SIG-M5 treated with dmso at 0.1 percent for 504 hours (cell line): ENCODE measurements around the gene EMP3.
A peak's percentile ranks its signal among the peaks of the same experiment; 100 is the strongest.
"Not testable (repeated sequence)": the region's sequence is repeated elsewhere in the genome, so short reads cannot be mapped to it uniquely, and the experiment has no call there.

ENCODE experiments used
- DNase-seq: peaks from one replicate; lab custom pipeline; 2025; ENCODE audit not compliant: unreplicated experiment; lab: John Stamatoyannopoulos, UW

Gene EMP3

DNA sequence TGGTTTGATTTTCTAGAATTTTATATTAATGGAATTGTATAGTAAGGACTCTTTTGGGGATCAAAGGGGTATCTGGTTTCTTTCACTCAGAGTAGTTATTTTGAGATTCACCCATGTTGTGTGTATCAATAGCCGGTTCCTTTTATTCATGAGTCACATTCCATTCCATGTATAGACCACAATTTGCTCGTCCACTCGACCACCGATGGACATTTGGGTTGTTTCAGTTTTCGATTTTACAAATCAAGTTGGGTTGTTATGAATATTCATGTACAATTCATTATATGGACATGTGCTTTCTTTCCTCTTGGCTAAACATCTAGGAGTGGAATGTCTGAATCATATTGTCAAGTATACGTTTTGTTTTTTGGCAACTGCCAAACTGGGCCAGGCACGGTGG is 9.6 kb upstream of the EMP3 start:
- DNase-seq: no peak

GRCh38 chr19:48317708-48317960 is 7.7 kb upstream of the EMP3 start:
- not testable (repeated sequence) for DNase-seq

- DNase-seq: no peak
Measured at GRCh38 chr19:48318286-48318987, 6.9 kb upstream of the EMP3 start.

DNA sequence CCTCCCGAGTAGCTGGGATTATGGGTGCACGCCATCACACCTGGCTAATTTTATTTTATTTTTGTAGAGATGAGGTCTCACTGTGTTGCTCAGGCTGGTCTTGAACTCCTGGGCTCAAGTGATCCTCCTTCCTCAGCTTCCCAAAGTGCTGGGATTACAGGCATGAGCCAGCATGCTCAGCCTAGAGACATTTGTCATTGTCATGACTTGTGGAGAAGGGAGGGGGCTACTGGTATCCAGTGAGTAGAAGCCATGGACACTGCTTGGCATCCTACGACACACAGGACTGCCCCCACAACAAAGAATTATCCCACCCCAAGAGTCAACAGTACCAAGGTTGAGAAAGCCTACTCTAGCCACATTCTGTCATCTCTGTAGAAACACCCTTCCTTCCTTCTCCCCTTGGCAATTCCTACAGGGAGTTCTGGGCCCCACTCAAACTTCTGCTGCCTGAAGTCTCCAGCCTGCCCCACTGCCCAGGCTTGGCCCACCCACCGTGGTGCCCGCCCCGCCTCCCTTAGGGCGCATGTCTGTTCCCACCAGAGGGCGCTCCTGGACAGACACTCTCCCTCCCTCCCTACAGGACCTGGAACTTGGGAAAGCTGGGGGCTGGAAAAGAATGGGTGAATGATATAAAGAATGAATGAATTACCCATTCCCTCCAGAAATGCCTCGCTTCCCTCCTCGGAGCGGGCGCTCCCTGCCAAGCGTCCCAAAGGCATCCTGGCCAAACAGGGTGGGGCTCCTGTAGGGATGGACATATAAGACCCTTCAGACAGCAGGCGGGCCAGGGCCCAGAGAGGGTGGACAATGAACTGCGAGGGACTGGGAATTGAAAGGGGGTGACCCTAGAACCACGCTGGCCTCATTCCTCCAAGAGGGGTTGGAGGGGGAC is 5.5 kb upstream of the EMP3 start:
- DNase-seq: peak; percentile 35

DNA sequence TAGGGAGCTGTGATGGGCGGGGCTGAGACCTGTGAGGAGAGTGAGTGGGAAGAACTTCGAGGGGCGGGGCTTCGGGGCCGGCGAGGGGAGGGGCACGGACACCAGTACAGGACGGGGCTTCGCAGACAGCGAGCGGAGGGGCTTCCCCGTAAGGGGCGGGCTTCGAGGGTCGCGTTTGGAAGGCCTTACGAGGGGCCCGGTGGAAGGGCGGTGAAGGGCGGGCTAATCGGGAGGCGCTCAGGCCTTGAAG is 4.1 kb upstream of the EMP3 start:
- DNase-seq: peak; percentile 90

- DNase-seq: peak; percentile 92
Measured at GRCh38 chr19:48321622-48322591, 3.4 kb upstream of the EMP3 start.

DNA sequence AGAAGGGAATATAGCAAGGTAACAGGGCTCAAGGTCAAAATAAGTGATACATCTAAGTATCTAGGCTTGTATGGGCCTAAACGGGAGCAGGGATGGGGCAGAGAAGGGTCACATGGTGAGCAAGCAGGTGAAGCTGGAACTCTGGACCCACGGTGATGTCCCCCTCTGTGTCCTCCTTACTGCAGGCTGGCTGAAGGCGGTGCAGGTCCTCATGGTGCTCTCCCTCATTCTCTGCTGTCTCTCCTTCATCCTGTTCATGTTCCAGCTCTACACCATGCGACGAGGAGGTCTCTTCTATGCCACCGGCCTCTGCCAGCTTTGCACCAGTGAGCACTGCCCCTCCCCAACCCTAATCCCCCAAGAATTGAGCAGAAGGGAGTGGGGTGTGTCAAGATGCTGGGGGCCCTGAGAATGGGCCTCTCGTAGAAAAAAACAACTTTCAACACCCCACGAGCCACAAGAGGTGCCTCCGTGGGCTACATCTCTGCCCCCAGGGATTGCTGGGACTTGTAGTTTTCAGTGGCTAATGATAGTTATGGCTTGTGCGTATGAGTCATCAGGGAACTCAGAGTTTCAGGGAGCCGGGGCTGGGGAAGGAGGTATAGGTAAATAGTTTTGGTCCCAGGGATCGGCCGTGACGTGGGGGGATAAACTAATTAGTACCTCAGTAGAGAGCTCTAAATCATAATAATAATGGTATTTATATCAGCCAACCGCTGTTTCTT is 4.0 kb downstream of the EMP3 start:
- DNase-seq: peak; percentile 65

GRCh38 chr19:48330012-48330681 is 4.8 kb downstream of the EMP3 start:
- peak; percentile 94 for DNase-seq

DNA sequence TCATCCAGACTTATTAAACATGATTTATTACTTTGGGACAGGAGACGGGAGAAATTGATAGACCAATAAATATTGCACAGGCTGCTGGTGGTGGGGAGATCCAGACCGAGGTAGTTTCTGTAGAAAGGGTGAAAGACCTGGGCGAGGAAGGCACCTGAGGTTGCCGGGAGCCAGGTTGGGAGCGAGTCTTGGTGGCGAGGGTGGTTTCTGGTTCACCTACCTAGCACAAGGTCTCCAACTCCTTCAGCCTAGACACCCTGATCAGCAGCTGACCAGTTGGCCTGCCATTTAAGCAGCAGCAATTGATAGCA is 7.0 kb downstream of the EMP3 start:
- DNase-seq: no peak

DNA sequence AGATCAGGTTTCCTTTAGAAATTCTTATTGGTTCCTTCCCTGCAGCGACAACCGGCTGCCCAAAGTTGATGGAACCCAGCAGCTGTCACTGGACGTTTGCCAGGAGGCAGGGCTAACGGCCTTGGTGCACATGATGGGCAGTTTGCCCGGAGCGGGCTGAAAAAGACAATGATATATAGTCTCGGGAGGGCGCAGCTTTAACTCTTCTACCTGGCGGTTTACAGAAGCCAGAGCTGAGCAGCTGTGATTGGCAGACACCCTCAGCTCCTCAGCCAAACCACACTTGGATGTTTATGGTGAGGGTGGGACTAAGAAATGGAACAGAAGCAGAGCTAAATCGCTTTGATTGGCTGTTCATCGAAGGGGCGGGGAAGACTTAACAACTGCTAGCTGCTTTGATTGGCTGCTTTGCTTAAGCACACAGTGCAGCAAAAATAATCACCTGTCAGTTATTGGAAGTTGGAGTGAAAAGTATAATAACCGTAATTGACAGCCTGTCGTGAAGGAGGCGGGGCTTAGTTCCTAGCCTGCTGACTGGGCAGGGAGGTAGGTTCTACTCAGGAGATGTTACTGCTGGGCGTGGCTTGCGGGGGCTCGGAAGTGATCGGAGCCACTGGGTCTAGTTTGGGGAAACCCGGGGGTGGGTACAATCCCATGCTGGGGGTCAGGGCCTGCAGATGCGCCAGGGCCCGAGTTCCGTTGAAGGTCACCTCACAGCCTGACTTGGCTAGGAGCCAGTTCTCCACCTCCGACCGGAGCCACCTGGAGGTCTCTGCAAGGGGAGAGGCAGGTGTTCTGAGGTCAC is 7.5 kb downstream of the EMP3 start:
- DNase-seq: peak; percentile 99

- peak; percentile 84 for DNase-seq
Measured at GRCh38 chr19:48333467-48334384, 8.4 kb downstream of the EMP3 start.

GRCh38 chr19:48338253-48338755 is 13.0 kb downstream of the EMP3 start:
- DNase-seq: no peak

- no peak for DNase-seq
Measured at GRCh38 chr19:48338802-48339503, 13.6 kb downstream of the EMP3 start.

DNA sequence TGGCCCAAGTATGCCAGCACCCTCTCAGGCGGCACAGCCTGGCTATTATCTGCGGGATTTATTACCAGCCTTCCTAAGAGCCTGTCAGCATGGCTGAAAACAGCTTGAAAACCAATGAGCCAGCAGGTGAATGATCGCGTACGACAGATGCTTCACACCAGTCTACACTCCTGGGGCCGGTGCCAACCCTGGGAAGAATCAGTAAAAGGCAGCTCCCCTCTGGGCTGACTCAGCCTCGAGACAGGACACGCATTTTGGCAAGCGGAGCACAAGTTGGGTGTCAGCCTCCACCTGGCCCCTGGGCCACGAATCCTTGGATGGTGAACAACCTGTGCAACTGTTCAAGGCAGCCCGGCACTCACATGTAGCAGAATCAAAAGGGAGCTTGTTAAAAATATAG is 15.6 kb downstream of the EMP3 start:
- DNase-seq: no peak

- no peak for DNase-seq
Measured at GRCh38 chr19:48341515-48342413, 16.4 kb downstream of the EMP3 start.

DNA sequence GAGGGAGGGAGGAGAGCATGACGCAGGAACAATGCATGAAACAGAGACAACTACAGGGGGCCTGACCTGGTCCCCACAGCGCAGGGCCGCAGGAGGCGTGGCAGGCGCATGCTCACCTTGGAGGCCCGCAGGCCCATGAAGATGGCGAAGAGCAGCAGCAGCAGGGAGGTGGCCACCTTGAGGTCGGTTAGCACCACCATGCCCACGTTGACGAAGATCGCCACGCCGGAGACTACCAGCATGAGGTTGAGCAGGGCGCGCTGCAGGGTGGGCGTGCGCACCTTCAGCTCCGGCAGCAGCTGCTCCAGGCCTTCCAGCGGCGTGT is 17.0 kb downstream of the EMP3 start:
- no peak for DNase-seq

GRCh38 chr19:48342841-48343540 is 17.6 kb downstream of the EMP3 start:
- no peak for DNase-seq
